Stimulated activated CD4-positive, alpha-beta T cell treated with anti-CD3 and anti-CD28 coated beads, Interleukin-12 subunit alpha, Interleukin-12 subunit beta, amount 100 ng/mL, for 4 hours (primary cell): ENCODE measurements around the gene PXN.
A peak's percentile ranks its signal among the peaks of the same experiment; 100 is the strongest.
"Not testable (repeated sequence)": the region's sequence is repeated elsewhere in the genome, so short reads cannot be mapped to it uniquely, and the experiment has no call there.

Experiments
- DNase-seq: peaks from one replicate; pipeline ENCODE4 v3.0.0-alpha.2; 2020

PXN gene

DNA sequence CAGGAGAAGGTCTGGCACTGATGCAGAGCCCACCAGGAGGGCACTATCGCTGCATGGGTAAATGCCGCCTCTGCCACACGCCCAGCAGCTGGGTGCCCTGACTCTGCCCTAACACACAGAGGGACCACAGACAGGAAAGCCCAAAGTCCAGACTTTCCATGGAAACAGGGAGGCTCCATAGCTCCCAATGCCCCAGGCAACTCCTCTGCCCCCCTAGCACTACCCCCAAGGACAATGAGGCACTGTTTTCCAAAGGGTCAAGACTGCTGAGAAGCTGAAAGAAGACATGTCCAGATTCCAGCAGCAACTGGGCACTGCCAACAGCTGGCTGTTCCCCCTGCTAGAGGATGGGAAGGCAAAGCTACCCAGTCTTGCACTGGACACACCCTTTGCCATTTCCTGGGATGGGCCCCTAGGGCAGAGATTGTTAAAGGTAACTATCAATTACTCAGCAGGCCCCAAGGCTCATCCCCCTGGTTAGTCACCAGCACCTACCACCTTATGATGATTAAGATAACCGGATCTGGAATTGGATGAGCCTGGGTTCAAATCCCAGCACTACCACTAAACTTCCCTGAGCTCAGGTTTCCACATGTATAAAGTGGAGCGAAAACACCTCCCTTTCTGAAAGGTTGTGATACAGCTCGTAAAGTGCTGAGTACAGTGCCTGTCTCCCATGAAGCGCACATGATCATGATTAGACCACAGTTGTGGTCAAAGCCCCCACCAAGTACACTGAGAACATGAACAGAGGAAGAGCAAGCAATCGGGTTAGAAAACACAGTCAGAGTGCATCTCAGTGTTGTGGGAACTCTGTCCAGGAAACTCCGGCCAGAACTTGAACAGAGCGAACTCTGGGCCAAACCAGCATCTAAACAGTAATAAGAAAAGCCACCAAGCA is 3.3 kb downstream of the PXN start:
- no peak for DNase-seq

DNA sequence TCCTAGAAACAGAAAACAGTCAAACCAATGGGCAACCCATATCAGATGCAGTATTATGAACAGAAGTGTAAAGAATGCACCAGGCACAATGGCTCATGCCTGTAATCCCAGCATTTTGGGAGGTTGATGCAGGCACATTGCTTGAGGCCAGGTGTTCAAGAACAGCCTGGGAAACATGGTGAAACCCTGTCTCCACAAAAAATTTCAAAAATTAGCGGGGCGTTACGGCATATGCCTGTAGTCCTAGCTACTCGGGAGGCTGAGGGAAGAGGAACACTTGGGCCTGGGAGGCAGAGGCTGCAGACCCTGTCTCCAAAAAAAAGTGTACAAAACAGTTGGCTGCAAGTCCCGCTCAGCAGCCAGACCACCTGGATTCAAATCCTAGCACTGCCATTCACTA is 4.9 kb downstream of the PXN start:
- DNase-seq, result no peak

DNA sequence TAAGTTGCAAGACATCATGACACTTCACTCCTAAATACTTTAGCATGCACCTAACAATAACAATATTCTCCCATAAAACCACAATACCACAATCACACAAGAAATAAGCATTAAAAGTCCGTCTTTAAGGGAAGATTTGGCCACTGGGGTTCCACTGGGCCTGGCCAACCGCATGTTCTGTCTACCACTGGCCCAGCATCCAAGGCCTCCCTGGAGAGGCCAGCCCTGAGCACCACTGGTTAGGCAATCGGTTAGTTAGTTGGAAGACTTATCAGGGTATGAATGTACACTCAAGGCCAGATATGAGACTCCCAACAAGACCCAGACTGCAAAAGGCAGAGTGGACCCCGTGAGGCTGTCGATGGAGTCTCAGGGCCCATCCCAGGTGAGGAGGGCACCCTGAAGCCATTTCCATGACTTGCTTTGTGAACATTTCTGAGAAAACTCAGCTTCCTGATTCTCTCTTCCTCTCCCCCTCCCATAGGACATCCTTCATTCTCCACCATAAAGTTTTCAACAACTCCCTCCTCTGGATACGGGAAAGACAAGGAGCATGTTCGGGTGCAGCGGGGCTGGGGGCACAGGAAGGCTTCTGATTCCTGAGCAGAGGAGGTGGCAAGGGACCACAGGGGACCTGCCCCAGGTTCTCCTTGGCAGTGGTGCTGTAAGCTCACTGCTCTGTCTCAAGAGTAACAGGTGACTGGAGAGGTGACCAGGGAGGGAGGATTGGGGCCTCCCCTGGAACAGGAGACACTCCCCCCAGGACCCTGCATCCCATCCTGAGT is 5.9 kb downstream of the PXN start:
- no peak for DNase-seq

DNA sequence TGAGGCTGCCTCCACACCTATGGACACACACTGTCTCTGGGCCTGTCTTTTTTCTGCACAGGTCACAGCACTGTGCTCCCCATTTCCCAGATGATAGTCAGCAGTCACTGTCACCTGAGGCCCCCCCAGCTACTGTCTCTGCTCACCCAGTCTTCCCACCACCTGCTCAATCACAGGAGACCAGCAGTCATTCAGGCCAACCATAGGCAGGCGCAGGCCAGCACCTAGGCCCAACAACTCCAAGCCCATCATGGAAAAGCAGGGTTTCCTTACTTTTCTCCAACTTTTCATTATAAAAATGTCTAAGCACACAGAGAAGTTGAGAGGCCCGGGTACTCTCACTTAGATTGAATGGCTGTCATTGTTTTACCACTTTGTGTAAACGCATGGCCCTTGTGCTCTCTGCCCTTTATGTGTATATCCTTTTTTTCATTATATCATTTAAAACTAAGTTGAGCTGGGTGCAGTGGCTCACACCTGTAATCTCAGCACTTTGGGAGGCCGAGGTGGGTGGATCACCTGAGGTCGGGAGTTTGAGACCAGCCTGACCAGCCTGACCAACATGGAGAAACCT is 7.1 kb downstream of the PXN start:
- DNase-seq, result no peak

DNA sequence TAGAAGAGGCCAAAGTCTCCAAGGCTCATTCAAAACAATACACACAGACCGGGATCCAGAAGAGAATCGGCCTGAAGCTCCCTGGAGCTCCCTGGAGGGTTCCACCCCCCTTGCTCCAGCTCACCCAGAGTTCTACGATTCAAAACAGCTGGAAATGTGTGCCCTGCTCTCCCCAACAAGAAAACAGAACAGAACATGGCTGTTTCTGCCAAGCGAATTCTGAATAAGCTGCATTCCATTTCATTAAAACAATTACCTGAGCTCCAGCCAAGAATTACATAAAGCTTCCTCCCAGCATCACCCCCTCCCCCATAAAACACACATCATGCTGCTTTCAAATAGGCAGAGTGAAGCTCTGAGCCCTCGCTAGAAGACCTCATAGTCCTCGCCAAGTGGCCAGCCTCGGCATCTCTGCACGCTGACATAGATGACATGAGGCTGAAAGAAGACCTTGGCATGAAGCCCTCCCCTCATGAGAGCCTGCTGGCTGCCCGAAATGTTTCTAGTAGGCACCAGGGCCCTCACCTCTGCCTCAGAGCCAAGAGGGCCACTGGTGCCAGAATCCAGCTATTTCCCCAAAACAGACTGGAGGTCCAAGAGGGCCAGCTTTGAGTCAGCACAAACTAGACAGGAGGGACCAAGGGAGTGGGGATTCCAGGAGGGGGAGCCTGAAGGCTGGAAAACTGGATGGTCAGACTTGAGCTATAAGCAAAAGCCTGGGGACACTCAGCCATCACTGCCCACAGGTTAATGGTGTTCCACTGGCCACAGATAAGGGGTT is 8.3 kb downstream of the PXN start:
- no peak for DNase-seq

DNA sequence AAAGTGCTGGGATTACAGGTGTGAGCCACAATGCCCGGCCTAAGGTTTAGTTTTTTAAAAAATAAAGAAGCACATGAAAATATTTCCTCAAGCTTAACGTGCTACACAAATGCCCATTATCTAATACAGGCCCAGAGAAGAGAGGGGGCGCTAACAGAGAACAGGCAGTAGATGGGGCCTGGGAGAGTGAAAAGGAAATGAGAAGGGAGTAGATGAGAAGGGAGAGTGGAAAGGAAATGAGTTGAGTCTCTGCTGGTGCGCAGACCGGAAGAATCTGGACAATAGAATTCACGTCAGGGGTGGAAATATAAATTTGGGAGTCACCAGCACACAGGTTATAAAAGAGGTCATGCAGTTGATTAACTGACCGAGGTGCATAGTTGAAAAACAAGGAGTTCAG is 10.7 kb downstream of the PXN start:
- DNase-seq, result no peak

DNA sequence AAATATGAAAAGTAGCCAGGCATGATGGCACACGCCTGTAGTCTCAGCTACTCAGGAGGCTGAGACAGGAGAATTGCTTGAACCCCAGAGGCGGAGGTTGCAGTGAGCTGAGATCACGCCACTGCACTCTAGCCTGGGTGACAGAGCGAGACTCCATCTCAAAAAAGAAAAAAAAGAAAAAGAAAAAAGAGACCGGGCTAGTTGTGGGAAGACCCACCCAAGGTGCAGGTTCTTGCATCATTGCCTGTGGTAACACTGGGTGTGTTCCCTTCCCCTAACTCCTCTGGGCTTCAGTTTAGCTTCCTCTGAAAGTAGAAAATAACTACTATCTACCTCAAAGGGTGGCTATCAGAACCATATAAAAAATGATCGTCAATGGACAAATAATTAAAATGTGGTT is 12.2 kb downstream of the PXN start:
- not testable (repeated sequence) for DNase-seq

DNA sequence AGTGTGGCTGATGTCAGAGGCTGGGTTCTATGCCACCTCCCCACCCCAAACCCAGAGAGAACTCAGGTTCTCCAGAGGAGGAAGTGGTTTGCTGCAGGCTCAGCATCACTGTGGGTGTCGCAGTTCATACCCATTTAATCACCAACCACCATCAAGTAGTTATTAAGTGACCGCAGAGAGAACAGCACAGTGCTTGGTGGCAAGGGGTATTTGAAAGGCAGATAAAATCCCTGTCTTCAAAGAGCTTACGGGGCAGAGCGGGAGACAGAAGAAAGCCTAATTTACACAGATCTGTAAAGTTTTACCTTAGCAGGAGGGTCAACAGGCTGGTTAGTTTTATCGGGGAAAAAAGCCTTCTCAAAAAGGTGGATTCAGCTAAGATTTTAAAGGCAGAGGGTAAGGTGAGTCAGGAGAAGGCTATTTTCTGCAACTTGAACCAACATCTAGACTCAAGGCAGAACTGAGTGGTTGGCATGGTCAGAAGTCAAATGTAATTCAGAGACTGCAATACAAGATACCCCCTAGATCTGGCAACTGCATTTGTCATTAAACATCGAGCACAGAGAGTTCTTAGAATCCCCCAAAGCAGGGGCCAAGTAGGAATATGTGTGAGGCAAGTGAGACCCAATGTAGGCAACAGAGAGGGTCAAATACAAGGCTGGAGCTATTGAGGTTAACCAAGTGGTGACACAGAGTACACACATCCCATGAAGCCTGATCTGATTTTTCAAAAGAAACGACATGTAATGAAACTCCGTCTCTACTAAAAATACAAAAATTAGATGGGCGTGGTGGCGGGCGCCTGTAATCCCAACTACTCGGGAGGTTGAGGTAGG is 13.2 kb downstream of the PXN start:
- peak; percentile 45 for DNase-seq

DNA sequence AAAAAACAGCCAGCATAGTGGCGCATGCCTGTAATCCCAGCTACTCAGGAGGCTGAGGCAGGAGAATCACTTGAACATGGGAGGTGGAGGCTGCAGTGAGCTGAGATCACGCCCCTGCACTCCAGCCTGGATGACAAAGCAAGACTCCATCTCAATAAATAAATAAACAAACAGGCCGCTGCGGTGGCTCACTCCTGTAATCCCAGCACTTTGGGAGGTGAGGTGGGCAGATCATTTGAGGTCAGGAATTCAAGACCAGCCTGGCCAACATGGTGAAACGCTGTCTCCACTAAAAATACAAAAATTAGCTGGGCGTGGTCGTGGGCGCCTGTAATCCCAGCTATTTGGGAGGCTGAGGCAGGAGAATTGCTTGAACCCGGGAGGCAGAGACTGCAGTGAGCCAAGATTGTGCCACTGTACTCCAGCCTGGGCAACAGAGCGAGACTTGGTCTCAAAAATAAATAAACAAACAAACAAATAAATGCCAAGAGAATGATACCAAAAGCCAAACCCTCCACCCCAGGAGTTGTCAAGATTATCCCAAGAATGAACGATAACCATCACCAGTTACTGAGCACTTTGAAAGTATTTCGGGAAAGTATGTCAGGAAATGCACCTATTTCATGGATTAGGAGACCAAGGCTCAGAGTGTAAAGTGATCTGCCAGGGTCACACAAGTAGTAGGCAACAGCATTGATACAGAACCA is 14.0 kb downstream of the PXN start:
- not testable (repeated sequence) for DNase-seq

DNA sequence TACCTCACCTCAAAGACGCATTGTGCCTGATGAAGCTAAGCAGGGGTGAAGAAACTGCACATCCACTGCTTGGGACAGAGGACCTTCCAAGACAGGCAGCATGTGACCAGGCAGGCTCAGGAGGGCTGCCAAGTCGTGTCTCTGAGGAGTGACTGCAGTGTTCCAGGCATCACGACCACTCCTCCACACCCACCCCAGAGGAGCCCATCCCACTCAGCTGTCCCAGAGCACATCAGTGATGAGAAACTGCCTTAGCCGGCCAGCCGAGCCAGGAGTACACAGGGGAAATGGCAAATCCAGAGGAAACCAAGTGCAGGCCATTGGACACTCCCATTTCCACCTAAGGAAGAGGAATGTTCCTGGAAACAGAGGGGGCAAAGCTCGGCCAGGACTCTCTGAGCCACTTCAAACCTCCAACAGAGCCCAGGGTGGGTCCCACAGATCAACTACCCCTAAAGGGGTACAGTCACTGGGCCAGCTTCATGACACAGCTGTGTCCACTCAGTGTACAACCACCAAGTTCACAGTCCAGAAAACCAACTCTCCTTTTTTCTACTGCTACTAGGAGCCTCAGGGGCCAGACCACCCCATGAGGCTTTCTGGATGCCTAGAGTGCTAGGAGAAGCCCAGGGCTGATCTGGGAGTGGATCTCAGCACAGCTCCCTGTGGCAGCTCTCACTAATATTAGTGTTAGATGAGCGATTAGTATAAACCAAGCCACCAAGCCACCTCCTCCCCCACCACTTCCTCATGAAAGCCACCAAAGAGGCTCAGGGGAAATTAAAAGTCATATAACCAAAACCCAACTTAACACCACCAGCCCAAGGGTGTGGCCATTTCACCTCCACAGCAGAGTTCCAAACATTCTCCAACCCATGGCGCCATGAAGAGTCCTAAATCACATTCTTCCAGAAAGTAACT is 15.4 kb downstream of the PXN start:
- DNase-seq, result no peak

DNA sequence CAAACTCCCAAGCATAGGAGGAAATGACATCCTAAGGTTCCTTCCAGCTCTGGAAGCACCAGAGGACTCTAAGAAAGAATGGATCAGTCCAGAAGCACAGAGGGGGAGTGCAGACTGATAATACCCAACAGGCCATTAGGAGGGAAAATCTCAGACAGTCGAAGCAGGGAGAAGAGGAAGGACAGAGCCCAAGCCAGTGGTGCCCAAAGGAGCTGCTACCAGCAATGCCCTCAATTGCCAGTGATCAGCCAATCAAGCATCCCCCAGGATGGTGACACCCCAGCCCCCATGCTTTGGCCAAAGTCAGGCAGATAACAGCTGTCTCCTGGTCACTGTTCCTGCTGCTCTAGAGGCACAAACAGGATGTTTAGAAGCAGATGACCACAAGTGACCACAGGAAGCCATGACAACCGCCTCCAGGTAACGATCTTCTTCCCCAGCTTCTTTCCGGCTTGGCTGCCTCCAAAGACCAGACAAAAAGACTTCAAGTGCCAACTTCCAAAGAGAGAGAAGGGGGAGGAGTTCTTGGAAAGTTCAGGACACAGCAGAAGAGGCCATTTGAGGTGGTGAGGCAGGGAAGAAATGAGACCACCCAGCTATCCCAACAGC is 16.2 kb downstream of the PXN start:
- no peak for DNase-seq

DNA sequence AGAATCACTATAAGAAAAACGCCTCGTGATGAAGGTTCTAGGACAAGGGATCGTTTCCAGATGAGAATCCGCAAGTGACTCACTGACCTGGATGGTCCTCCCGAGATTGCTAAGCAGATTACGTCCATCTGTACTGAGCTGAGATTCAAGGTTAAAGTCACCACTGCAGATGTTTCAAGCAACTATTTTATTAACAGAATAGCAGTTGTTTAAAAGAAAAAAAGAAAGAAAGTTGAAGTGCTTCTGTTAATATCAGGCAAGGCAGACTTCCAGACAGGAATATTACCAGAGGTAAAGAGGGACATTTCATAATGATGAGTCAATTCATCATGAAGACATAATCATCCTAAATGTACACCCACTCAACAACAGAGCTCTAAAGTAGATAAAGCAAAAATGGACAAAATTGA is 17.9 kb downstream of the PXN start:
- DNase-seq, result no peak

DNA sequence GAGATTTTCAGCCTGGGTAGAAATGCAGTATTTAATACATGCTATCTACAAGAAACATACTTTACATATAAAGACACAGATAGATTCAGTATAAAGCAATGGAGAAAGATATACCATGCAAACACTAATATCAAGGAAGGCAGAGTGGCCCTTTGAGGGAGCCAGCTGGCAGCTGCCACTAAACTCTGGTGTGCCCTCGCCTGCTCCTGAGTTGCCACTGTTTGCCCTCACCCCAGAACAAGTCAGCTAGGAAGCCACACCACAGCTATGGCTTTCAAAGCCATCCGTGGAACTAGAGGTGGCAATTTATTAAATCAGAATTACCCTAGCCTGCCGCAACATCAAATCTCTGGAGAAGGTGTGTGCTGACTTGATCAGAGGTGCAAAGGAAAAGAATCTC is 18.3 kb downstream of the PXN start:
- DNase-seq, result no peak

DNA sequence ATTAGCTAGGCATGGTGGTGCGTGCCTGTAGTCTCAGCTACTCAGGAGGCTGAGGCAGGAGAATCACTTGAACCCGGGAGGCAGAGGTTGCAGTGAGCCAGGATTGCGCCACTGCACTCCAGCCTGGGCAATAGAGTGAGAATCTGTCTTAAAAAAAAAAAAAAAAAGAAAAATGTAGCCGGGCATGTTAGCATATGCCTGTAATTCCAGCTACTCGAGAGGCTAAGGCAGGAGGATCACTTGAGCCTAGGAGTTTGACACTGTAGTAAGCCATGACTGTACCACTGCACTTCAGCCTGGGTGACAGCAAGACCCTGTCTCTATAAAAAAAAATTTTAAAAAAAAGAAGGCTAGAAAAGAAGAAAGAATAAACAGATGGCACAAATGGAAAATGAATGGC is 18.8 kb downstream of the PXN start:
- DNase-seq, result not testable (repeated sequence)

DNA sequence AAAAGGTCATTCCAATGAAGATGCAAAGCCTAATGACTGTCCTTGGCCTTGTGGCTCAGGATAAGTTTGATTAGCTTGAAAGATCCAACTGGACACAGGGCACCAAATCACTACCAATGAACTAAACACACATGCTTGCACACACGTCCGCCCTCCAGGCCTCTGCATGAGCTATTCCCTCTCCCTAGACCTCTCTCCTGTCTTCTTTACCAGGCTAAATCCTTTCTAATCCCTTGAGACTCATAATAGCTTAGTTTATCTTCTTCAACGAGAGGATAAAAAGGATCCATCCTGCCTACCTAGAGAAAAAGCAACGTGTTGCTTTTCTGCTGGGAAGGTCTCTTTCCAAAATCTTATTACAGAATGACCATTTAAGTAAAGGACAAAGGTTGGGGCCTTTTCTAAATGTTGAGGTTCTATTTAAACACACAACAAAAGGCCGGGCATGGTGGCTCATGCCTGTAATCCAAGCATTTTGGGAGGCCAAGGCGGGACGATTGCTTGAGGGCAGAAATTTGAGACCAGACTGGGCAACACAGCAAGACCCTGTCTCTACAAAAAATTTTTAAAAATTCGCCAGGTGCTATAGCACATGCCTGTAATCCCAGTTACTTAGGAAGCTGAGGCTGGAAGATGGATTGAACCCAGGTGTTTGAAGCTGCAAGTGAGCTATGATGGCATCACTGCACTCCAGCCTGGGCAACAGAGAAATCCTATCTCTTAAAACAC is 22.4 kb downstream of the PXN start:
- no peak for DNase-seq

DNA sequence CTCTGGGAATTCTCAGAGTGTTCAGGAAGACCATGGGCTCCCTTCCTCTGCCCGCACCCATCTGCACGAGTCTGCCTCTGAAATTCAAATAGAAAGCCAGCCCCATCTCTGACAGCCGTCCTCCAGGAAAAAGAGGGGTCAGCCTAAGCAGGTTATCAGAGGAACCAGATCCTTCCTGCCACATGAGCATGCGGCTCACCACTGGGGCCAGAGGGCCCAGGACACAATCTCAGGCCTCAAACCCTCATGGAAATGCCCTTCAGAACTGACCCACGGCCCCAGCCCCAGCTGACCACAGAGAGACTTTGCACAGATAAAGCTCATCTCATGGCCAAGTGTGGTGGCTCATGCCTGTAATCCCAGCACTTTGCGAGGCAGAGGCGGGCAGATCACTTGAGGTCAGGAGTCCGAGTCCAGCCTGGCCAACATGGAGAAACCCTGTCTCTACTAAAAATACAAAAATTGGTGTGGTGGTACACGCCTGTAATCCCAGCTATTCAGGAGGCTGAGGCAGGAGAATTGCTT is 23.2 kb downstream of the PXN start:
- DNase-seq, result no peak

DNA sequence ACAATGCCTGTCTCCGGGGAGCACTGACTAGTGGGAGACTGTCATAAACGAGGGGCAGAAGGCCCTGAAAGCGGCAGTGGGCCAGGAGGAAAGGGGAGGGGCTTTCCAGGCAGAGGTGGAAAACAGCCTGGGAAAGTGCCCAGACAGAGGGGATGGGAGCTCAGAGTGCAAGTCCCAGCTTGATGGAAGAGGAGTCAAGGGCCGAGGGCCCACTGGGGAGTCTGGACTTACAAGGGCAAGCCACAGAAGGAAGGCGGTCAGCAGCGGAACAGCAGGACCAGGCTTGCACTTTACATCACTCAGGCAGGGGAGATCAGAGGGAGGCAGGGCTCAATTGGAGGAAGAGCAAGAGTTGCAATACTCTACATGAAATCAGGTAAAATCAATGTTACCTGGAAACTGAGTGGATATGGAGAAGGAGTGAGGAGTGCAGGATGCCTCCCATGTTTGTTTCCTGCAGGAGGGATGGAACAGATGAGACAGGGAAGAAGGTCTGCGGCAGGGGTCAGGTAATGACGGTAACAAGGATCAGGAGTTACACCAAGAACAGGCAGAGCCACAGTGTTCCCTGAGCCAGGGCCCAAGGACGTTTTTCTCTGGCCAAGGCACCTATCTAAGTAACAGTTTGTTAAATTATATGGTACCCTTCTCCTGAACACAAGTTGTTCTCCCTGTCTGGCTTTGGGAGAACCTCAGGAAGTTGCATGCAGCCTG is 23.8 kb downstream of the PXN start:
- no peak for DNase-seq

DNA sequence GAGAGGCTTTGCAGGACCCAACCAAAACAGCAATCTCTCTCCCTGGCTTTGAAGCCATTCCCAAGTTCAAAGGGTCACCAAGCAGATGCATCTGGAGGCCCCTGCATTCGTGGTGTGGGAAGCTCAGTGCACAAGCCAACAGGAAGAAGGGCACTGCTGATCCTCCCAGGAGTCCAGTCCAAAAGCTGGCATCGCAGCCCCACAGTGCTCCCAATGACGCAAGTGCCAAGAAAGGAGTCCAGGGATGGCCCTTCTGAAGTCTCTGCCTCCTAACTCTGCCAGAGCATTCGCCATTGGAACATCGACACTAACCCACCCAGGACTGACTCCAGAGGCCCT is 25.1 kb downstream of the PXN start:
- no peak for DNase-seq
